ENCODE results near the gene GPR142.

- TF ChIP-seq CREB1 (IDR thresholded peaks at IDR 0.05), result no peak
- TF ChIP-seq CTCF (IDR thresholded peaks at IDR 0.05; ENCODE audit: control extremely low read depth in 1 of 3, insufficient read depth in 1 of 3, low read depth in 1 of 3, low read length in 3 of 3), result no peak
- no peak for TF ChIP-seq TAF1 (IDR thresholded peaks at IDR 0.05; ENCODE audit: low read depth, low read length)
- no peak for TF ChIP-seq POLR2AphosphoS5 (IDR thresholded peaks at IDR 0.05; ENCODE audit: low read depth, low read length)
- TF ChIP-seq POLR2A (IDR thresholded peaks at IDR 0.05; ENCODE audit: control extremely low read depth in 1 of 2, low read depth in 2 of 2, low read length in 2 of 2), result no peak
Measured at GRCh38 chr17:74344658-74345057, 22.6 kb upstream of the GPR142 start.

Measured in H1 (cell line).